BJ (cell line): ENCODE data around the gene GALK1. TPM values are rescaled to one million over a fixed set of nuclear protein-coding genes. Genes with fewer than 3 reads are reported as not detected.

ENCODE experiments used
- polyA plus RNA-seq: library from polyadenylated mRNA; depleted of rRNA; stranded (reverse); fragments of >200 nt; gene quantifications from 2 replicates; pipeline ENCODE4 v1.2.3, GENCODE V29; 2011; rRNA removed

GALK1 gene
- polyA plus RNA-seq, 1 experiment, result 35.8 TPM

Other genes starting within 250 kb of the GALK1 start
- 2.3 and 4.8 TPM in 2 replicates for gene CASKIN2, start 249.7 kb downstream of the GALK1 start, polyA plus RNA-seq
- 12.8 and 17.9 TPM in 2 replicates for gene TSEN54, start 248.7 kb downstream of the GALK1 start, polyA plus RNA-seq
- 0.97 and 1.6 TPM in 2 replicates for gene LLGL2, start 239.5 kb downstream of the GALK1 start, polyA plus RNA-seq
- gene MYO15B, start 177.4 kb downstream of the GALK1 start, polyA plus RNA-seq, result 0.72 and 1.3 TPM in 2 replicates
- gene SMIM5, start 131.8 kb downstream of the GALK1 start, polyA plus RNA-seq, result 0.10 TPM in 1 of 2 replicates, not detected in the other
- 8.2 and 14.2 TPM in 2 replicates for gene RECQL5, start 98.0 kb downstream of the GALK1 start, polyA plus RNA-seq
- 65.3 and 84.8 TPM in 2 replicates for gene SAP30BP, start 97.9 kb downstream of the GALK1 start, polyA plus RNA-seq
- gene ITGB4, start 43.7 kb downstream of the GALK1 start, polyA plus RNA-seq, result 2.1 and 2.3 TPM in 2 replicates
- 7.2 and 8.5 TPM in 2 replicates for gene UNK, start 19.6 kb upstream of the GALK1 start, polyA plus RNA-seq
- gene UNC13D, start 79.2 kb upstream of the GALK1 start, polyA plus RNA-seq, result 0.28 and 0.40 TPM in 2 replicates
- gene WBP2, start 90.1 kb upstream of the GALK1 start, polyA plus RNA-seq, result 28.5 and 37.0 TPM in 2 replicates
- 2.4 and 3.2 TPM in 2 replicates for gene TRIM47, start 113.4 kb upstream of the GALK1 start, polyA plus RNA-seq
- 5.5 and 8.6 TPM in 2 replicates for gene TRIM65, start 131.8 kb upstream of the GALK1 start, polyA plus RNA-seq
- 22.7 and 60.9 TPM in 2 replicates for gene MRPL38, start 139.7 kb upstream of the GALK1 start, polyA plus RNA-seq
- 3.4 and 4.8 TPM in 2 replicates for gene FBF1, start 175.8 kb upstream of the GALK1 start, polyA plus RNA-seq
- 32.1 and 33.6 TPM in 2 replicates for gene ACOX1, start 214.0 kb upstream of the GALK1 start, polyA plus RNA-seq
- gene TEN1, start 214.0 kb upstream of the GALK1 start, polyA plus RNA-seq, result 17.5 and 25.6 TPM in 2 replicates
- gene CDK3, start 235.7 kb upstream of the GALK1 start, polyA plus RNA-seq, result 3.7 and 5.6 TPM in 2 replicates